ENCODE data around the gene CDH4. TPM values are rescaled to one million over a fixed set of nuclear protein-coding genes. Genes with fewer than 3 reads are reported as not detected.

CDH4 gene
- total RNA-seq, 1 experiment from 2014 or later: 5.3 TPM

DNA sequence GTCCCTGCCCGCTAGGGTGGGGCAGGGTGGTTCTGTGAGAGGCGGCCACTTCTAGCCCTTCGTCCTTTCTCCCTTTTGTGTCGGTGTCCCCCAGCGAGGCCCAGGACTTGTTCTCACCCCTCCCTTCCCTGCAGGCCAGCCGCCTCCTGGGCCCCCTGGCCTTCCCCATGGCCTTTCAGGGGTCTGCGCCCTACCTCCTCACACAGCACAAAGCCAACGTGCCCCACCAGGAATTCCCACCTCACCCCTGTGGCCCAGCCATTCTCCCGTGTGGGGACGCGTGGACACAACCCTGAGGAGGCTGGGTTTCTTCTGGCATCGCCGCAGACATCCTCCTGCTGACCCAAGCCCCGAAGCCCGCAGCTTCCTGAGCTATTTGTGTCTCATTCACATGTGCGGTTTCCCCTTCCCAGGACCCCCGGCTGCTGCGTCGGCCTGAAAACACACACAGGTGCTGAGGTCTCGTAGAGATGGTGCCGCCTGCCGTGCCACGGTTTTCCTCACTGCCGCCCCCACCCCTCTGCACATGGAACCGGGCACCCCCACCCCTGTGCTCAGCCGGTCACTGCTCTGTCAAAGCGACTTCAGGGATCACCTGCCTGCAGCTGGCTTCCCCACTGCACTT is 375.8 kb downstream of the CDH4 start:
- TF ChIP-seq FOXK1 (CRISPR knock-in tag; IDR thresholded peaks at IDR 0.05) (no peak), RORB (CRISPR knock-in tag; IDR thresholded peaks at IDR 0.05) (no peak), CBFB (CRISPR knock-in tag; IDR thresholded peaks at IDR 0.05; ENCODE audit: low read depth) (no peak), NR2C2 (CRISPR knock-in tag; IDR thresholded peaks at IDR 0.05) (no peak), AR (CRISPR knock-in tag; IDR thresholded peaks at IDR 0.05) (no peak), ZNF532 (CRISPR knock-in tag; IDR thresholded peaks at IDR 0.05; ENCODE audit: borderline replicate concordance) (no peak)
- TF ChIP-seq, protein P1, sequence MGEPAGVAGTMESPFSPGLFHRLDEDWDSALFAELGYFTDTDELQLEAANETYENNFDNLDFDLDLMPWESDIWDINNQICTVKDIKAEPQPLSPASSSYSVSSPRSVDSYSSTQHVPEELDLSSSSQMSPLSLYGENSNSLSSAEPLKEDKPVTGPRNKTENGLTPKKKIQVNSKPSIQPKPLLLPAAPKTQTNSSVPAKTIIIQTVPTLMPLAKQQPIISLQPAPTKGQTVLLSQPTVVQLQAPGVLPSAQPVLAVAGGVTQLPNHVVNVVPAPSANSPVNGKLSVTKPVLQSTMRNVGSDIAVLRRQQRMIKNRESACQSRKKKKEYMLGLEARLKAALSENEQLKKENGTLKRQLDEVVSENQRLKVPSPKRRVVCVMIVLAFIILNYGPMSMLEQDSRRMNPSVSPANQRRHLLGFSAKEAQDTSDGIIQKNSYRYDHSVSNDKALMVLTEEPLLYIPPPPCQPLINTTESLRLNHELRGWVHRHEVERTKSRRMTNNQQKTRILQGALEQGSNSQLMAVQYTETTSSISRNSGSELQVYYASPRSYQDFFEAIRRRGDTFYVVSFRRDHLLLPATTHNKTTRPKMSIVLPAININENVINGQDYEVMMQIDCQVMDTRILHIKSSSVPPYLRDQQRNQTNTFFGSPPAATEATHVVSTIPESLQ (CRISPR knock-in tag; IDR thresholded peaks at IDR 0.05): no peak
- TF ChIP-seq, protein P2, sequence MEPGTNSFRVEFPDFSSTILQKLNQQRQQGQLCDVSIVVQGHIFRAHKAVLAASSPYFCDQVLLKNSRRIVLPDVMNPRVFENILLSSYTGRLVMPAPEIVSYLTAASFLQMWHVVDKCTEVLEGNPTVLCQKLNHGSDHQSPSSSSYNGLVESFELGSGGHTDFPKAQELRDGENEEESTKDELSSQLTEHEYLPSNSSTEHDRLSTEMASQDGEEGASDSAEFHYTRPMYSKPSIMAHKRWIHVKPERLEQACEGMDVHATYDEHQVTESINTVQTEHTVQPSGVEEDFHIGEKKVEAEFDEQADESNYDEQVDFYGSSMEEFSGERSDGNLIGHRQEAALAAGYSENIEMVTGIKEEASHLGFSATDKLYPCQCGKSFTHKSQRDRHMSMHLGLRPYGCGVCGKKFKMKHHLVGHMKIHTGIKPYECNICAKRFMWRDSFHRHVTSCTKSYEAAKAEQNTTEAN (CRISPR knock-in tag; IDR thresholded peaks at IDR 0.05): no peak
- no peak for ATAC-seq
- DNase-seq (ENCODE audit: low spot score): no peak
- ChIA-PET POLR2A (no interaction called here), CTCF (no interaction called here)
- Mint-ChIP-seq H3K27ac (no peak overlapping the region), H3K4me1 (no peaks in the 10 kb centered on the region), H3K9me3 (no peaks in the 10 kb centered on the region; the same call in 1 of the 2 replicates), H3K27me3 (ENCODE audit: low read depth) (peaks cover 5% of the 10 kb centered on the region), H3K4me3 (no peak overlapping the region), H3K36me3 (no peaks in the 10 kb centered on the region)

DNA sequence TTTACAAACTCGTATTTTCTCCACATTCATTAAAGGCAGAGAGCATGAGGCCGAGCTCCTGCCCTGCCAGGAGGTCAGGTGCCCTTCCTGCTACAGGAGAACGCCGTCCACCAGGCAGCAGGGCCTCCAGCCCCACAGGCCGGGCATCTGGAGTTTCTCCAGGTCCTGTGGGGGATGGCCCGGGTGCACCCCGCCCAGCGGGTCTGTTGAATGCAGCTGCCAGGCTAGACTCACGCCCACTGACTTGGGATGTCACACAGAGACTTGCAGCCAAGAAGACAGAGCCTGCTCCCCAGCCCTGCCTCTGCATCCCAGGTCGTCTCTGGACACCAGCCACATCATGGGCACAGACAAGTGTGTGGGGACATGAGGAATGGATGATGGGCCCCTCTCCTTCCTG is 376.4 kb downstream of the CDH4 start:
- ChIA-PET CTCF (no interaction called here), POLR2A (no interaction called here)
- Mint-ChIP-seq H3K4me3 (no peak overlapping the region), H3K36me3 (no peaks in the 10 kb centered on the region), H3K27ac (no peak overlapping the region), H3K4me1 (no peaks in the 10 kb centered on the region), H3K9me3 (peaks cover 4% of the 10 kb centered on the region; the same call in 1 of the 2 replicates), H3K27me3 (ENCODE audit: low read depth) (peaks cover 5% of the 10 kb centered on the region)
- no peak for ATAC-seq
- no peak for DNase-seq (ENCODE audit: low spot score)
- TF ChIP-seq MYBL2 (CRISPR knock-in tag; IDR thresholded peaks at IDR 0.05) (no peak), NR3C1 (CRISPR knock-in tag; conservative IDR thresholded peaks at IDR 0.05; ENCODE audit: low read depth) (no peak), PREB (CRISPR knock-in tag; IDR thresholded peaks at IDR 0.05; ENCODE audit: borderline replicate concordance) (no peak), GRHL2 (CRISPR knock-in tag; IDR thresholded peaks at IDR 0.05; ENCODE audit: insufficient replicate concordance, severe bottlenecking) (no peak), TEAD1 (CRISPR knock-in tag; IDR thresholded peaks at IDR 0.05) (no peak), NR1H2 (CRISPR knock-in tag; IDR thresholded peaks at IDR 0.05) (no peak), CREM (CRISPR knock-in tag; IDR thresholded peaks at IDR 0.05) (no peak)
- TF ChIP-seq, protein P3, sequence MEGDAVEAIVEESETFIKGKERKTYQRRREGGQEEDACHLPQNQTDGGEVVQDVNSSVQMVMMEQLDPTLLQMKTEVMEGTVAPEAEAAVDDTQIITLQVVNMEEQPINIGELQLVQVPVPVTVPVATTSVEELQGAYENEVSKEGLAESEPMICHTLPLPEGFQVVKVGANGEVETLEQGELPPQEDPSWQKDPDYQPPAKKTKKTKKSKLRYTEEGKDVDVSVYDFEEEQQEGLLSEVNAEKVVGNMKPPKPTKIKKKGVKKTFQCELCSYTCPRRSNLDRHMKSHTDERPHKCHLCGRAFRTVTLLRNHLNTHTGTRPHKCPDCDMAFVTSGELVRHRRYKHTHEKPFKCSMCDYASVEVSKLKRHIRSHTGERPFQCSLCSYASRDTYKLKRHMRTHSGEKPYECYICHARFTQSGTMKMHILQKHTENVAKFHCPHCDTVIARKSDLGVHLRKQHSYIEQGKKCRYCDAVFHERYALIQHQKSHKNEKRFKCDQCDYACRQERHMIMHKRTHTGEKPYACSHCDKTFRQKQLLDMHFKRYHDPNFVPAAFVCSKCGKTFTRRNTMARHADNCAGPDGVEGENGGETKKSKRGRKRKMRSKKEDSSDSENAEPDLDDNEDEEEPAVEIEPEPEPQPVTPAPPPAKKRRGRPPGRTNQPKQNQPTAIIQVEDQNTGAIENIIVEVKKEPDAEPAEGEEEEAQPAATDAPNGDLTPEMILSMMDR (IDR thresholded peaks at IDR 0.05): no peak
- TF ChIP-seq, protein P4, sequence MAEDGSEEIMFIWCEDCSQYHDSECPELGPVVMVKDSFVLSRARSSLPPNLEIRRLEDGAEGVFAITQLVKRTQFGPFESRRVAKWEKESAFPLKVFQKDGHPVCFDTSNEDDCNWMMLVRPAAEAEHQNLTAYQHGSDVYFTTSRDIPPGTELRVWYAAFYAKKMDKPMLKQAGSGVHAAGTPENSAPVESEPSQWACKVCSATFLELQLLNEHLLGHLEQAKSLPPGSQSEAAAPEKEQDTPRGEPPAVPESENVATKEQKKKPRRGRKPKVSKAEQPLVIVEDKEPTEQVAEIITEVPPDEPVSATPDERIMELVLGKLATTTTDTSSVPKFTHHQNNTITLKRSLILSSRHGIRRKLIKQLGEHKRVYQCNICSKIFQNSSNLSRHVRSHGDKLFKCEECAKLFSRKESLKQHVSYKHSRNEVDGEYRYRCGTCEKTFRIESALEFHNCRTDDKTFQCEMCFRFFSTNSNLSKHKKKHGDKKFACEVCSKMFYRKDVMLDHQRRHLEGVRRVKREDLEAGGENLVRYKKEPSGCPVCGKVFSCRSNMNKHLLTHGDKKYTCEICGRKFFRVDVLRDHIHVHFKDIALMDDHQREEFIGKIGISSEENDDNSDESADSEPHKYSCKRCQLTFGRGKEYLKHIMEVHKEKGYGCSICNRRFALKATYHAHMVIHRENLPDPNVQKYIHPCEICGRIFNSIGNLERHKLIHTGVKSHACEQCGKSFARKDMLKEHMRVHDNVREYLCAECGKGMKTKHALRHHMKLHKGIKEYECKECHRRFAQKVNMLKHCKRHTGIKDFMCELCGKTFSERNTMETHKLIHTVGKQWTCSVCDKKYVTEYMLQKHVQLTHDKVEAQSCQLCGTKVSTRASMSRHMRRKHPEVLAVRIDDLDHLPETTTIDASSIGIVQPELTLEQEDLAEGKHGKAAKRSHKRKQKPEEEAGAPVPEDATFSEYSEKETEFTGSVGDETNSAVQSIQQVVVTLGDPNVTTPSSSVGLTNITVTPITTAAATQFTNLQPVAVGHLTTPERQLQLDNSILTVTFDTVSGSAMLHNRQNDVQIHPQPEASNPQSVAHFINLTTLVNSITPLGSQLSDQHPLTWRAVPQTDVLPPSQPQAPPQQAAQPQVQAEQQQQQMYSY (CRISPR knock-in tag; IDR thresholded peaks at IDR 0.05): no peak
